ENCODE data around the gene CCDC141.

The CCDC141 gene

GRCh38 chr2:179069685-179070084, 19.7 kb upstream of the CCDC141 start:
- no peak overlapping the region for H3K9ac ChIP-seq (ENCODE audit: low read depth, low read length)
- H3K79me2 ChIP-seq (ENCODE audit: insufficient read depth, low read length), result no peaks in the 10 kb centered on the region
- peaks cover 18% of the 10 kb centered on the region for H3K9me3 ChIP-seq (ENCODE audit: insufficient read depth, low read length, severe bottlenecking)
- H3K36me3 ChIP-seq (ENCODE audit: insufficient read depth, low read length), result no peaks in the 10 kb centered on the region
- H3K27me3 ChIP-seq (ENCODE audit: insufficient read depth, low read length, poor library complexity), result no peaks in the 10 kb centered on the region
- H2AFZ ChIP-seq (ENCODE audit: low read depth, low read length), result no peak overlapping the region
- H4K20me1 ChIP-seq (ENCODE audit: insufficient read depth, low read length), result no peaks in the 10 kb centered on the region
- H3K27ac ChIP-seq (ENCODE audit: low read length), result no peak overlapping the region
- DNase-seq, result no peak
- no peak for TF ChIP-seq CTCF (IDR thresholded peaks at IDR 0.05; ENCODE audit: borderline replicate concordance, extremely low read depth, low read length, poor library complexity, severe bottlenecking)
- no peak for TF ChIP-seq EZH2 (IDR thresholded peaks at IDR 0.05; ENCODE audit: borderline replicate concordance, low read depth, low read length, severe bottlenecking)
- peaks cover 24% of the 10 kb centered on the region for H3K4me1 ChIP-seq (ENCODE audit: insufficient read depth, low read length)
- no peak overlapping the region for H3K4me3 ChIP-seq (ENCODE audit: low read depth in 1 of 2, low read length in 2 of 2)
- H3K4me2 ChIP-seq (ENCODE audit: insufficient read depth, low read length), result no peak overlapping the region
- ATAC-seq (ENCODE audit: insufficient read depth, low read depth), result no peak

GRCh38 chr2:179068991-179069643, 19.2 kb upstream of the CCDC141 start:
- no peak overlapping the region for H3K9ac ChIP-seq (ENCODE audit: low read depth, low read length)
- no peak overlapping the region for H3K4me2 ChIP-seq (ENCODE audit: insufficient read depth, low read length)
- H3K4me3 ChIP-seq (ENCODE audit: low read depth in 1 of 2, low read length in 2 of 2), result no peak overlapping the region
- no peak for TF ChIP-seq CTCF (IDR thresholded peaks at IDR 0.05; ENCODE audit: borderline replicate concordance, extremely low read depth, low read length, poor library complexity, severe bottlenecking)
- no peak for TF ChIP-seq EZH2 (IDR thresholded peaks at IDR 0.05; ENCODE audit: borderline replicate concordance, low read depth, low read length, severe bottlenecking)
- no peak for ATAC-seq (ENCODE audit: insufficient read depth, low read depth)
- H3K9me3 ChIP-seq (ENCODE audit: insufficient read depth, low read length, severe bottlenecking), result peaks cover 14% of the 10 kb centered on the region
- H3K27me3 ChIP-seq (ENCODE audit: insufficient read depth, low read length, poor library complexity), result no peaks in the 10 kb centered on the region
- no peak for DNase-seq
- no peak overlapping the region for H2AFZ ChIP-seq (ENCODE audit: low read depth, low read length)
- H3K4me1 ChIP-seq (ENCODE audit: insufficient read depth, low read length), result peaks cover 24% of the 10 kb centered on the region
- no peaks in the 10 kb centered on the region for H3K79me2 ChIP-seq (ENCODE audit: insufficient read depth, low read length)
- H3K36me3 ChIP-seq (ENCODE audit: insufficient read depth, low read length), result no peaks in the 10 kb centered on the region
- no peak overlapping the region for H3K27ac ChIP-seq (ENCODE audit: low read length)
- H4K20me1 ChIP-seq (ENCODE audit: insufficient read depth, low read length), result no peaks in the 10 kb centered on the region

- no peak for DNase-seq
- no peak overlapping the region for H3K9ac ChIP-seq (ENCODE audit: low read depth, low read length)
- no peak overlapping the region for H3K27ac ChIP-seq (ENCODE audit: low read length)
- no peak overlapping the region for H3K4me3 ChIP-seq (ENCODE audit: low read depth in 1 of 2, low read length in 2 of 2)
- ATAC-seq (ENCODE audit: insufficient read depth, low read depth), result no peak
- TF ChIP-seq CTCF (IDR thresholded peaks at IDR 0.05; ENCODE audit: borderline replicate concordance, extremely low read depth, low read length, poor library complexity, severe bottlenecking), result no peak
- no peak for TF ChIP-seq EZH2 (IDR thresholded peaks at IDR 0.05; ENCODE audit: borderline replicate concordance, low read depth, low read length, severe bottlenecking)
- no peaks in the 10 kb centered on the region for H4K20me1 ChIP-seq (ENCODE audit: insufficient read depth, low read length)
- no peak overlapping the region for H2AFZ ChIP-seq (ENCODE audit: low read depth, low read length)
- no peaks in the 10 kb centered on the region for H3K9me3 ChIP-seq (ENCODE audit: insufficient read depth, low read length, severe bottlenecking)
- H3K4me1 ChIP-seq (ENCODE audit: insufficient read depth, low read length), result no peaks in the 10 kb centered on the region
- no peak overlapping the region for H3K4me2 ChIP-seq (ENCODE audit: insufficient read depth, low read length)
- no peaks in the 10 kb centered on the region for H3K79me2 ChIP-seq (ENCODE audit: insufficient read depth, low read length)
- no peaks in the 10 kb centered on the region for H3K27me3 ChIP-seq (ENCODE audit: insufficient read depth, low read length, poor library complexity)
- H3K36me3 ChIP-seq (ENCODE audit: insufficient read depth, low read length), result no peaks in the 10 kb centered on the region
Measured at GRCh38 chr2:179059026-179059700, 9.2 kb upstream of the CCDC141 start.
